AG04450 (cell line): ENCODE measurements around the gene NOL4L. TPM values are rescaled to one million over a fixed set of nuclear protein-coding genes. Genes with fewer than 3 reads are reported as not detected.
"Not testable (repeated sequence)": the region's sequence is repeated elsewhere in the genome, so short reads cannot be mapped to it uniquely, and the experiment has no call there.

Experiments
- CTCF ChIA-PET: fragments of 300-600, 350-600 bp; formaldehyde crosslinking; extraction: SDS; loops from one replicate; lab custom pipeline; 2022; ENCODE audit warnings: antibody characterized with exemption, inconsistent platforms; lab: Charles Lee
- POLR2A ChIA-PET: fragments of 350-600 bp; formaldehyde crosslinking; extraction: SDS; loops from one replicate; lab custom pipeline; 2021; ENCODE audit warnings: antibody characterized with exemption, inconsistent platforms; lab: Yijun Ruan, JAX
- DNase-seq: peaks from one replicate; pipeline ENCODE4 v3.0.0-alpha.2; 2011; ENCODE audit warnings: low read depth, low spot score
- H3K27ac ChIP-seq: one replicate; pipeline ENCODE4 v1.5.1; 2012; ENCODE audit warnings: low read depth, low read length, control low read depth
- H3K27me3 ChIP-seq: one replicate; pipeline ENCODE4 v1.6.0; 2012; ENCODE audit warnings: low read length; ENCODE audit not compliant: control insufficient read depth, insufficient read depth
- H3K4me3 ChIP-seq: 2 replicates; pipeline ENCODE4 v1.5.1; 2011; ENCODE audit warnings: mild to moderate bottlenecking, low read depth, low read length, control low read depth
- H3K9me3 ChIP-seq: 2 replicates; pipeline ENCODE4 v1.5.1; 2012; ENCODE audit warnings: low read length; ENCODE audit not compliant: control insufficient read depth, insufficient read depth
- CTCF ChIP-seq: IDR thresholded peaks from 2 replicates; pipeline ENCODE4 v1.5.1; 2011; ENCODE audit warnings: low read depth, low read length, control low read depth, inconsistent platforms
- polyA plus RNA-seq: library from polyadenylated mRNA; depleted of rRNA; stranded (reverse); fragments of >200 nt; gene quantifications from 2 replicates; pipeline ENCODE4 v1.2.3, GENCODE V29; 2011

Gene NOL4L
- polyA plus RNA-seq, 1 experiment: 6.7 TPM

GRCh38 chr20:32411955-32412706, 173.0 kb downstream of the NOL4L start:
- no peak overlapping the region for H3K27ac ChIP-seq
- CTCF ChIA-PET: interaction anchor here (1.5 kb wide), 1 partner anchor 13 kb away, joined by 4 read pairs; no protein-coding TSS in a partner anchor
- POLR2A ChIA-PET: no interaction called here

GRCh38 chr20:32407131-32407750, 177.9 kb downstream of the NOL4L start:
- POLR2A ChIA-PET: interaction anchor here (0.6 kb wide), 1 partner anchor 10 kb away, joined by 3 read pairs; no protein-coding TSS in a partner anchor
- H3K9me3 ChIP-seq, H3K27me3 ChIP-seq, CTCF ChIA-PET, H3K4me3 ChIP-seq, H3K27ac ChIP-seq, DNase-seq: not testable (repeated sequence)

More at GRCh38 chr20:32411955-32412706, 173.0 kb downstream of the NOL4L start:
- no peak for TF ChIP-seq CTCF
- H3K4me3 ChIP-seq: no peak overlapping the region
- H3K27me3 ChIP-seq: no peaks in the 10 kb centered on the region
- no peak for DNase-seq
- H3K9me3 ChIP-seq: no peaks in the 10 kb centered on the region

DNA sequence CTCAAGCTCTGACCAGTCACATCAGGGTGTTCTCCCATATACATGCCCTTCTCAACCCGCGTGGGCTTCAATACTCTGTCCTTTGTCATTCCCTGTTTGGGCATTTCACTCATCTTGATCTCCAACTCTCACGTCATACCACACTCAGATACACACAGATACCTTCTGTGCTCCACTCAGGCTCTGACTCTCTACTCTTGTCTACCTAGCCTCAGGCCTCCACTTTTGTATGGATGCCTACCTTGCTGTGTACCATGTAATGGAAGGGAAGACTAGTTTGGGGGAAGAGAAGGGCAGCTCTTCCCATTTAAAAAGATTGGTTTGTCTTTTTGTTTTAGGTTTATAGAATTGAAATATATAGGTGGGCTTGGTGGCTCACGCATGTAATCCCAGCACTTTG, 178.4 kb downstream of the NOL4L start:
- Histone ChIP-seq H3K27me3 (no peaks in the 10 kb centered on the region), H3K9me3 (no peaks in the 10 kb centered on the region), H3K4me3 (no peak overlapping the region), H3K27ac (no peak overlapping the region)
- ChIA-PET CTCF (no interaction called here), POLR2A (no interaction called here)
- no peak for DNase-seq
- TF ChIP-seq CTCF: no peak

GRCh38 chr20:32404017-32404416, 181.1 kb downstream of the NOL4L start:
- Histone ChIP-seq H3K27me3 (no peaks in the 10 kb centered on the region), H3K27ac (no peak overlapping the region), H3K4me3 (no peak overlapping the region), H3K9me3 (no peaks in the 10 kb centered on the region)
- ChIA-PET CTCF (no interaction called here), POLR2A (no interaction called here)
- DNase-seq: no peak
- no peak for TF ChIP-seq CTCF

- ChIA-PET POLR2A (interaction anchor here (0.5 to 0.6 kb wide), 2 partner anchors 14 to 31 kb away, joined by 3 to 5 read pairs; no protein-coding TSS in a partner anchor), CTCF (no interaction called here)
- DNase-seq: no peak
- Histone ChIP-seq H3K9me3 (no peaks in the 10 kb centered on the region), H3K27ac (no peak overlapping the region), H3K4me3 (no peak overlapping the region), H3K27me3 (no peaks in the 10 kb centered on the region)
- TF ChIP-seq CTCF: no peak
These were observed 184.7 kb downstream of the NOL4L start for GRCh38 chr20:32400476-32400875.
